Kidney epithelial cell (primary cell): Measurements from ENCODE around the gene CACNA1D. TPM values are rescaled to one million over a fixed set of nuclear protein-coding genes. Genes with fewer than 3 reads are reported as not detected.
"Not testable (repeated sequence)": the region's sequence is repeated elsewhere in the genome, so short reads cannot be mapped to it uniquely, and the experiment has no call there.

Experiments used
- DNase-seq: peaks from one replicate; pipeline ENCODE4 v3.0.0-alpha.2; 2010; ENCODE audit warnings: low read depth
- H3K27me3 ChIP-seq: 2 replicates; pipeline ENCODE4 v1.6.0; 2011; ENCODE audit warnings: low read length; ENCODE audit not compliant: control insufficient read depth, insufficient read depth
- H3K36me3 ChIP-seq: 2 replicates; pipeline ENCODE4 v1.5.1; 2011; ENCODE audit warnings: low read length; ENCODE audit not compliant: control insufficient read depth, insufficient read depth
- H3K4me3 ChIP-seq: 2 replicates; pipeline ENCODE4 v1.5.1; 2011; ENCODE audit warnings: low read depth, mild to moderate bottlenecking, control low read depth, low read length
- total RNA-seq: library from RNA; depleted of rRNA; stranded (reverse); fragments of >200 nt; gene quantifications from 2 replicates; pipeline ENCODE4 v1.2.3, GENCODE V29; 2015
- TF ChIP-seq, protein P1 (sequence below): IDR thresholded peaks from 2 replicates; pipeline ENCODE4 v1.5.1; 2011; ENCODE audit warnings: mild to moderate bottlenecking, moderate library complexity, low read length, control low read depth, inconsistent platforms; ENCODE audit not compliant: insufficient read depth, poor library complexity, severe bottlenecking

CACNA1D gene
- total RNA-seq, 1 donor from 2014 or later, result 0.21 TPM

GRCh38 chr3:53659996-53660395 lies 165.6 kb downstream of the CACNA1D start:
- Histone ChIP-seq H3K4me3 (no peak overlapping the region), H3K36me3 (no peaks in the 10 kb centered on the region), H3K27me3 (no peaks in the 10 kb centered on the region)
- DNase-seq, result no peak
- TF ChIP-seq, protein P1, sequence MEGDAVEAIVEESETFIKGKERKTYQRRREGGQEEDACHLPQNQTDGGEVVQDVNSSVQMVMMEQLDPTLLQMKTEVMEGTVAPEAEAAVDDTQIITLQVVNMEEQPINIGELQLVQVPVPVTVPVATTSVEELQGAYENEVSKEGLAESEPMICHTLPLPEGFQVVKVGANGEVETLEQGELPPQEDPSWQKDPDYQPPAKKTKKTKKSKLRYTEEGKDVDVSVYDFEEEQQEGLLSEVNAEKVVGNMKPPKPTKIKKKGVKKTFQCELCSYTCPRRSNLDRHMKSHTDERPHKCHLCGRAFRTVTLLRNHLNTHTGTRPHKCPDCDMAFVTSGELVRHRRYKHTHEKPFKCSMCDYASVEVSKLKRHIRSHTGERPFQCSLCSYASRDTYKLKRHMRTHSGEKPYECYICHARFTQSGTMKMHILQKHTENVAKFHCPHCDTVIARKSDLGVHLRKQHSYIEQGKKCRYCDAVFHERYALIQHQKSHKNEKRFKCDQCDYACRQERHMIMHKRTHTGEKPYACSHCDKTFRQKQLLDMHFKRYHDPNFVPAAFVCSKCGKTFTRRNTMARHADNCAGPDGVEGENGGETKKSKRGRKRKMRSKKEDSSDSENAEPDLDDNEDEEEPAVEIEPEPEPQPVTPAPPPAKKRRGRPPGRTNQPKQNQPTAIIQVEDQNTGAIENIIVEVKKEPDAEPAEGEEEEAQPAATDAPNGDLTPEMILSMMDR, result no peak

GRCh38 chr3:53661480-53661879 lies 167.1 kb downstream of the CACNA1D start:
- Histone ChIP-seq H3K4me3 (no peak overlapping the region), H3K27me3 (no peaks in the 10 kb centered on the region), H3K36me3 (no peaks in the 10 kb centered on the region)
- no peak for DNase-seq
- TF ChIP-seq, protein P1, result no peak

DNA sequence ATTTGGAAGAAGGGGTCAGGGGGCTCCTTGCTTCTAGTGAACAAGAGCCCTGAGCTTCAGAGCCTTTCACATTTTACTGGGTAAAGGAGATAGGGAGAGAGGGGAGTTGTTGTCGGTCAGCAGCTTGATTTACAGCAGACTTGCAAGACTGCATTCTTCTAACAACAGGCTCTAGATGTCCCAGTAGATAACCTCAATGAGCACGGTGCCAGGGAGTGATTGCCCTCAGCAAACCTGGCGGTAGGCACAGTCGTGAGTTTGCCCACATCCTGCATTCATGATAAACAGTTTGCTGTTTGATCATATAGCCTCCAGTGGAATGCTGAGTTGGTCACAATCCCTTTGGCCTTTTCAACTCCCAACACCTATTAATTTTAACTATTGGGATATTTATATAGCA lies 170.4 kb downstream of the CACNA1D start:
- H3K36me3 ChIP-seq, H3K4me3 ChIP-seq, DNase-seq, H3K27me3 ChIP-seq: not testable (repeated sequence)

- no peaks in the 10 kb centered on the region for H3K36me3 ChIP-seq
- DNase-seq, result no peak
- no peaks in the 10 kb centered on the region for H3K27me3 ChIP-seq
- no peak overlapping the region for H3K4me3 ChIP-seq
- TF ChIP-seq, protein P1, result no peak
Measured at GRCh38 chr3:53665608-53666425, 171.4 kb downstream of the CACNA1D start.

DNA sequence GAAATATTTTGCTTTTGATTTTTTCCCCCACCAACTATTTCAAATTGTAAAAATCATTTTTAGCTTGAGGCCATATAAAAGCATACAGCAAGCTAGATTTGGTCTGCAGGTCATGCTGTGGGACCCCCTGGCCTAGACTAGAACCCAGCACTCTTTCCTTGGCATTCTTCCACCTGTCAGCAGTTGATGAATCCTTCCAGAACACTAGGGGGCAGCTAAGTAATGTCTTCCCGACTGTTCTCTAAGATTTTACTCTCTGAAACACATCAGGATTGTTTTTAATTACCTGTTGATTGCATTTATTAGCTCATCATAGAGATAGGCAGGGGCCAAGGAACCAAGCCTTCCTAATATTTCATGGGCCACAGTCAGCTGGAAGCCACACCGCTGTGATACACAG lies 174.5 kb downstream of the CACNA1D start:
- no peak for DNase-seq
- no peak overlapping the region for H3K4me3 ChIP-seq
- TF ChIP-seq, protein P1, result peak; percentile 49
- no peaks in the 10 kb centered on the region for H3K36me3 ChIP-seq
- no peaks in the 10 kb centered on the region for H3K27me3 ChIP-seq

DNA sequence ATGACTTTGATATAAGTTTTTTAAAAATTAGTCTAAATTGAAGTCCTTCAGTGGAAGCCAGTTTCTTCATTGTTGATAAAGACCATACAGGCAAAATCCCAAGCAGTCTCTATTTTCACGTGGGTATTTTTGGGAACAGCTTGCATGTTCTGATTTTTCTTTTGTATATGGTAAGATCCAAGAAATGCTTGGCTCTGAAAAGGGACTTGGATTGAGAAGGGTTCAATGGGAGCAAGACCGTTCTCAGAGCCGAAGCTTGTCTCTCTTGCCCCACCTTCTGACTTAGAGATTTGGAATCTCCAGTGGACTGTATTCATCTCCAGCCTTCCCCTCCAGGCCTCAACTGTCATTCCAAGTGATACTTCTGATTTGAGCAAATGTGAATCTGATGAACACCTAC lies 176.3 kb downstream of the CACNA1D start:
- TF ChIP-seq, protein P1, result no peak
- Histone ChIP-seq H3K36me3 (no peaks in the 10 kb centered on the region), H3K27me3 (no peaks in the 10 kb centered on the region), H3K4me3 (no peak overlapping the region)
- DNase-seq, result no peak
